OCI-LY1 (cell line): Measurements from ENCODE around the gene BTNL9.

Source experiments
- CTCF ChIP-seq: fragments of 200-600 bp; sonication (generic), shearing (Covaris generic); IDR thresholded peaks from 2 replicates; pipeline ENCODE4 v1.5.1; 2017; ENCODE audit warnings: mild to moderate bottlenecking, antibody characterized with exemption, low read length, moderate library complexity, mixed read lengths
- EZH2 ChIP-seq: fragments of 200-600 bp; sonication (generic), shearing (Covaris generic); IDR thresholded peaks from 2 replicates; pipeline ENCODE4 v1.8.0; 2017; ENCODE audit warnings: borderline replicate concordance, mixed run types, mild to moderate bottlenecking, antibody characterized with exemption, low read length, moderate library complexity, mixed read lengths

GRCh38 chr5:181056431-181056830 is 16.4 kb downstream of the BTNL9 start:
- no peak for TF ChIP-seq CTCF
- TF ChIP-seq EZH2 = no peak
